Measurements from ENCODE around the gene IRAK1BP1. TPM values are rescaled to one million over a fixed set of nuclear protein-coding genes. Genes with fewer than 3 reads are reported as not detected.

IRAK1BP1 gene, protein sequence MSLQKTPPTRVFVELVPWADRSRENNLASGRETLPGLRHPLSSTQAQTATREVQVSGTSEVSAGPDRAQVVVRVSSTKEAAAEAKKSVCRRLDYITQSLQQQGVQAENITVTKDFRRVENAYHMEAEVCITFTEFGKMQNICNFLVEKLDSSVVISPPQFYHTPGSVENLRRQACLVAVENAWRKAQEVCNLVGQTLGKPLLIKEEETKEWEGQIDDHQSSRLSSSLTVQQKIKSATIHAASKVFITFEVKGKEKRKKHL
- total RNA-seq (2013): 0.10 TPM
- under 1 TPM; 0.04 to 0.08 (median 0.04) TPM for polyA plus RNA-seq
- 0.08 and 0.14 TPM in 2 replicates for polyA minus RNA-seq
- 0 to 4.2 (median 0.31) reads per million in 11 experiments for total RNA-seq

DNA sequence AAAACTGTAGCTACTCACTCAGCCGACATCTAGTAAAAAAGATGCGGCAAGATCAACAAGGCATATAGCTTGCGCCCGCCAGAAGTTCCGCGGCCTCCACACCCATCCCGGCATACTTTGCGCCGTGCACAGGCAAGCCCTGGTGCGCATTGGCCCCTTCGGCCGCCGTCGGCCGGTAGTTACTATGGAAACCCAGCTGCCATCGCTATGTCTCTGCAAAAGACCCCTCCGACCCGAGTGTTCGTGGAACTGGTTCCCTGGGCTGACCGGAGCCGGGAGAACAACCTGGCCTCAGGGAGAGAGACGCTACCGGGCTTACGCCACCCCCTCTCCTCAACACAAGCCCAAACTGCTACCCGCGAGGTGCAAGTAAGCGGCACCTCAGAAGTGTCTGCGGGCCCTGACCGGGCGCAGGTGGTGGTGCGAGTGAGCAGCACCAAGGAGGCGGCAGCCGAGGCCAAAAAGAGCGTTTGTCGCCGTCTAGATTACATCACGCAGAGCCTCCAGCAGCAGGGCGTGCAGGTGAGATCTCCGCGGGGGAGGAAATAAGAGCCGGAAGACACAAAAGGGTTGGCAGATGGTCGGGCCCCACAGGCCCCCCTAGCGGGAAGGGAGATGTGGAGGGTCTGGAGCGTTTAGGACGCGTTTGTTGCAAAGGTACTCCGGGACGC lies at the start of gene IRAK1BP1:
TSS of gene IRAK1BP1 (plus strand) at position 182 of the 671 bp plus-strand sequence. CDS start at position 208, 26 bp downstream.
- Histone ChIP-seq H3K27ac (ENCODE audit: low read depth in 1 of 2, low read length in 2 of 2) (peak within 1 kb of the TSS in 1 of 2 donors; percentile 45), H3K27me3 (ENCODE audit: control insufficient read depth in 2 of 2, insufficient read depth in 2 of 2, low read length in 2 of 2) (no peaks in the 10 kb centered on the region), H3K4me3 (replicated peaks in 1 of 3; ENCODE audit: low read depth in 2 of 3, low read length in 3 of 3) (peak within 1 kb of the TSS; percentile 70 to 98 (median 87)), H3K36me3 (replicated peaks in 1 of 2; ENCODE audit: control insufficient read depth in 1 of 2, insufficient read depth in 2 of 2, low read length in 2 of 2) (no peaks in the 10 kb centered on the region), H2AFZ (ENCODE audit: insufficient read depth, low read depth, low read length, poor library complexity, severe bottlenecking) (peak within 1 kb of the TSS; percentile 99), H3K9ac (ENCODE audit: insufficient read depth, low read length, poor library complexity, severe bottlenecking) (peak within 1 kb of the TSS; percentile 74), H3K4me2 (replicated peaks; ENCODE audit: extremely low read depth, low read length, poor library complexity, severe bottlenecking) (peak within 1 kb of the TSS; percentile 95), H4K20me1 (ENCODE audit: insufficient read depth, low read length) (no peaks in the 10 kb centered on the region), H3K4me1 (ENCODE audit: control insufficient read depth in 1 of 2, insufficient read depth in 2 of 2, low read length in 2 of 2) (peaks cover 6% of the 10 kb centered on the region in 2 donors), H3K9me3 (replicated peaks in 1 of 2; ENCODE audit: control insufficient read depth in 1 of 2, insufficient read depth in 1 of 2, low read length in 2 of 2) (no peaks in the 10 kb centered on the region), H3K79me2 (ENCODE audit: insufficient read depth, low read length) (no peaks in the 10 kb centered on the region)
- Mint-ChIP-seq H3K27ac (peak within 1 kb of the TSS; percentile 12 to 84 (median 73)), H3K4me1 (peaks cover 17% of the 10 kb centered on the region), H3K4me3 (peak within 1 kb of the TSS; percentile 98 to 99), H3K9me3 (no peaks in the 10 kb centered on the region), H3K36me3 (no peaks in the 10 kb centered on the region), H3K27me3 (ENCODE audit: low read depth in 3 of 3) (peaks cover 0 to 1% (median 0%) of the 10 kb centered on the region in 3 donors)
- WGBS (ENCODE audit: insufficient coverage): under 1% methylated on average over 43 of the region's 48 CpGs
- peak; percentile 3 to 21 (median 16) for DNase-seq
- intact Hi-C loops (cut with micrococcal nuclease): no loop called here
- TF ChIP-seq, protein P1, sequence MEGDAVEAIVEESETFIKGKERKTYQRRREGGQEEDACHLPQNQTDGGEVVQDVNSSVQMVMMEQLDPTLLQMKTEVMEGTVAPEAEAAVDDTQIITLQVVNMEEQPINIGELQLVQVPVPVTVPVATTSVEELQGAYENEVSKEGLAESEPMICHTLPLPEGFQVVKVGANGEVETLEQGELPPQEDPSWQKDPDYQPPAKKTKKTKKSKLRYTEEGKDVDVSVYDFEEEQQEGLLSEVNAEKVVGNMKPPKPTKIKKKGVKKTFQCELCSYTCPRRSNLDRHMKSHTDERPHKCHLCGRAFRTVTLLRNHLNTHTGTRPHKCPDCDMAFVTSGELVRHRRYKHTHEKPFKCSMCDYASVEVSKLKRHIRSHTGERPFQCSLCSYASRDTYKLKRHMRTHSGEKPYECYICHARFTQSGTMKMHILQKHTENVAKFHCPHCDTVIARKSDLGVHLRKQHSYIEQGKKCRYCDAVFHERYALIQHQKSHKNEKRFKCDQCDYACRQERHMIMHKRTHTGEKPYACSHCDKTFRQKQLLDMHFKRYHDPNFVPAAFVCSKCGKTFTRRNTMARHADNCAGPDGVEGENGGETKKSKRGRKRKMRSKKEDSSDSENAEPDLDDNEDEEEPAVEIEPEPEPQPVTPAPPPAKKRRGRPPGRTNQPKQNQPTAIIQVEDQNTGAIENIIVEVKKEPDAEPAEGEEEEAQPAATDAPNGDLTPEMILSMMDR (IDR thresholded peaks at IDR 0.05): no peak

- no peak overlapping the region for H3K9ac ChIP-seq (ENCODE audit: insufficient read depth, low read length, poor library complexity, severe bottlenecking)
- H3K36me3 Mint-ChIP-seq: no peaks in the 10 kb centered on the region
- no peak overlapping the region for H3K4me2 ChIP-seq (replicated peaks; ENCODE audit: extremely low read depth, low read length, poor library complexity, severe bottlenecking)
- H3K27ac Mint-ChIP-seq: no peak overlapping the region
- H3K4me1 Mint-ChIP-seq: no peaks in the 10 kb centered on the region
- H4K20me1 ChIP-seq (ENCODE audit: insufficient read depth, low read length): no peaks in the 10 kb centered on the region
- no peak overlapping the region for H3K27ac ChIP-seq (ENCODE audit: low read depth in 1 of 2, low read length in 2 of 2)
- no peaks in the 10 kb centered on the region for H3K9me3 ChIP-seq (replicated peaks in 1 of 2; ENCODE audit: control insufficient read depth in 1 of 2, insufficient read depth in 1 of 2, low read length in 2 of 2)
- H3K79me2 ChIP-seq (ENCODE audit: insufficient read depth, low read length): no peaks in the 10 kb centered on the region
- no peak overlapping the region for H3K4me3 ChIP-seq (replicated peaks in 1 of 3; ENCODE audit: low read depth in 2 of 3, low read length in 3 of 3)
- peaks cover 0 to 12% (median 3%) of the 10 kb centered on the region in 7 donors for H3K9me3 Mint-ChIP-seq
- no peaks in the 10 kb centered on the region for H3K4me1 ChIP-seq (ENCODE audit: control insufficient read depth in 1 of 2, insufficient read depth in 2 of 2, low read length in 2 of 2)
- H3K36me3 ChIP-seq (replicated peaks in 1 of 2; ENCODE audit: control insufficient read depth in 1 of 2, insufficient read depth in 2 of 2, low read length in 2 of 2): no peaks in the 10 kb centered on the region
- intact Hi-C loops (cut with micrococcal nuclease): no loop called here
- H3K27me3 Mint-ChIP-seq (ENCODE audit: low read depth in 3 of 3): peaks cover 0 to 2% (median 0%) of the 10 kb centered on the region in 3 donors
- no peaks in the 10 kb centered on the region for H3K27me3 ChIP-seq (ENCODE audit: control insufficient read depth in 2 of 2, insufficient read depth in 2 of 2, low read length in 2 of 2)
- no peak for DNase-seq
- no peak overlapping the region for H2AFZ ChIP-seq (ENCODE audit: insufficient read depth, low read depth, low read length, poor library complexity, severe bottlenecking)
- H3K4me3 Mint-ChIP-seq: no peak overlapping the region
- TF ChIP-seq, protein P1 (IDR thresholded peaks at IDR 0.05): no peak
Measured at GRCh38 chr6:78824045-78824444, 43.3 kb upstream of the IRAK1BP1 start.
